ENCODE data around the gene BPIFA2.

The BPIFA2 gene

GRCh38 chr20:33210371-33210770 lies 42.4 kb downstream of the BPIFA2 start:
- no peak for TF ChIP-seq CTCF (IDR thresholded peaks at IDR 0.05; ENCODE audit: borderline replicate concordance, insufficient read depth, low read depth, low read length)
- H3K4me3 ChIP-seq (ENCODE audit: low read depth, low read length), result no peak overlapping the region

GRCh38 chr20:33211817-33212424 lies 44.0 kb downstream of the BPIFA2 start:
- peak; percentile 58; the same call in 1 of the 2 replicates for TF ChIP-seq CTCF (IDR thresholded peaks at IDR 0.05; ENCODE audit: borderline replicate concordance, insufficient read depth, low read depth, low read length)
- no peak overlapping the region for H3K4me3 ChIP-seq (ENCODE audit: low read depth, low read length)

GRCh38 chr20:33217052-33217451 lies 49.1 kb downstream of the BPIFA2 start, which contains the start of gene BPIFA3:
Gene BPIFA3 (plus strand): TSS chr20:33217352. CDS start chr20:33217537, 185 bp downstream.
- TF ChIP-seq CTCF (IDR thresholded peaks at IDR 0.05; ENCODE audit: borderline replicate concordance, insufficient read depth, low read depth, low read length), result no peak
- H3K4me3 ChIP-seq (ENCODE audit: low read depth, low read length), result no peak within 1 kb of the TSS

- no peak for TF ChIP-seq CTCF (IDR thresholded peaks at IDR 0.05; ENCODE audit: borderline replicate concordance, insufficient read depth, low read depth, low read length)
- no peak overlapping the region for H3K4me3 ChIP-seq (ENCODE audit: low read depth, low read length)
These were observed 56.4 kb downstream of the BPIFA2 start for GRCh38 chr20:33224399-33224798.

- TF ChIP-seq CTCF (IDR thresholded peaks at IDR 0.05; ENCODE audit: borderline replicate concordance, insufficient read depth, low read depth, low read length), result no peak
These were observed 61.9 kb downstream of the BPIFA2 start for GRCh38 chr20:33229843-33230242.

More at GRCh38 chr20:33229843-33230242, 61.9 kb downstream of the BPIFA2 start:
- no peak overlapping the region for H3K4me3 ChIP-seq (ENCODE audit: low read depth, low read length)
